Mesenchymal stem cell (in vitro differentiated cells and primary cell): Measurements from ENCODE around the gene RGS19.

ENCODE experiments used
- DNase-seq: peaks from one replicate; pipeline ENCODE4 v3.0.0-alpha.2; 2013
- H2AFZ ChIP-seq: one replicate; pipeline ENCODE4 v1.6.1; 2013; ENCODE audit warnings: low read depth, mild to moderate bottlenecking, control low read depth, inconsistent platforms, low read length, moderate library complexity
- H2AK5ac ChIP-seq: 2 replicates; pipeline ENCODE4 v1.6.1; 2013; ENCODE audit warnings: low read length, moderate library complexity, mild to moderate bottlenecking, inconsistent platforms; ENCODE audit not compliant: severe bottlenecking
- H2BK120ac ChIP-seq: one replicate; pipeline ENCODE4 v1.6.1; 2013; ENCODE audit warnings: low read depth, mild to moderate bottlenecking, inconsistent platforms, low read length, moderate library complexity
- H2BK12ac ChIP-seq, 2 experiments: one replicate each; pipeline ENCODE4 v1.6.1; 2013; ENCODE audit warnings: inconsistent platforms in 2 of 2, low read length in 2 of 2, mild to moderate bottlenecking in 2 of 2, moderate library complexity in 2 of 2, control low read depth in 1 of 2
- H2BK15ac ChIP-seq: one replicate; pipeline ENCODE4 v1.6.1; 2013; ENCODE audit warnings: mild to moderate bottlenecking, low read depth, inconsistent platforms; ENCODE audit not compliant: poor library complexity, severe bottlenecking
- H2BK5ac ChIP-seq: 2 replicates; pipeline ENCODE4 v1.6.1; 2013; ENCODE audit warnings: low read depth, mild to moderate bottlenecking, low read length, control low read depth, inconsistent platforms; ENCODE audit not compliant: poor library complexity, severe bottlenecking
- H3K14ac ChIP-seq, 2 experiments: one replicate each; pipeline ENCODE4 v1.6.1; 2013; ENCODE audit warnings: inconsistent platforms in 2 of 2, low read length in 2 of 2, control low read depth in 1 of 2, mild to moderate bottlenecking in 1 of 2, moderate library complexity in 1 of 2
- H3K18ac ChIP-seq, 2 experiments: one replicate each; pipeline ENCODE4 v1.6.1; 2013; ENCODE audit warnings: inconsistent platforms in 2 of 2, low read length in 2 of 2, control low read depth in 1 of 2, low read depth in 1 of 2, mild to moderate bottlenecking in 1 of 2
- H3K23ac ChIP-seq, 2 experiments: one replicate each; pipeline ENCODE4 v1.6.1; 2013; ENCODE audit warnings: inconsistent platforms in 2 of 2, low read length in 2 of 2, mild to moderate bottlenecking in 2 of 2, moderate library complexity in 2 of 2, control low read depth in 1 of 2
- H3K27ac ChIP-seq: 2 replicates; pipeline ENCODE4 v1.5.1; 2013; ENCODE audit warnings: mild to moderate bottlenecking, moderate library complexity, low read length, control low read depth, inconsistent platforms; ENCODE audit not compliant: poor library complexity, severe bottlenecking
- H3K27me3 ChIP-seq, 2 experiments: 2 replicates each; pipeline versions ENCODE4 v1.6.1 to v1.7.0; 2013; ENCODE audit warnings: low read length in 2 of 2, mild to moderate bottlenecking in 2 of 2, moderate library complexity in 2 of 2, control low read depth in 1 of 2, inconsistent platforms in 1 of 2; ENCODE audit not compliant: control insufficient read depth in 1 of 2, insufficient read depth in 1 of 2
- H3K36me3 ChIP-seq, 2 experiments: 2 replicates each; pipeline versions ENCODE4 v1.6.1 to v1.7.0; 2013; ENCODE audit warnings: low read length in 2 of 2, control low read depth in 1 of 2, inconsistent platforms in 1 of 2, low read depth in 1 of 2, mild to moderate bottlenecking in 1 of 2; ENCODE audit not compliant: insufficient read depth in 2 of 2, control insufficient read depth in 1 of 2
- H3K4ac ChIP-seq, 2 experiments: one replicate each; pipeline ENCODE4 v1.6.1; 2013; ENCODE audit warnings: inconsistent platforms in 2 of 2, low read length in 2 of 2, mild to moderate bottlenecking in 2 of 2, moderate library complexity in 2 of 2, control low read depth in 1 of 2, low read depth in 1 of 2
- H3K4me1 ChIP-seq: 2 replicates; pipeline ENCODE4 v1.6.1; 2013; ENCODE audit warnings: low read depth, low read length, control low read depth; ENCODE audit not compliant: control insufficient read depth, insufficient read depth
- H3K4me2 ChIP-seq: 2 replicates; pipeline ENCODE4 v1.6.1; 2013; ENCODE audit warnings: low read length, mild to moderate bottlenecking, inconsistent platforms; ENCODE audit not compliant: poor library complexity, severe bottlenecking
- H3K4me3 ChIP-seq, 2 experiments: 2 replicates each; pipeline versions ENCODE4 v1.5.1 to v1.7.0; 2013; ENCODE audit warnings: low read length in 2 of 2, mild to moderate bottlenecking in 2 of 2, control low read depth in 1 of 2, low read depth in 1 of 2; ENCODE audit not compliant: insufficient read depth in 1 of 2
- H3K79me1 ChIP-seq: replicated peaks from 2 replicates; pipeline ENCODE4 v1.6.1; 2013; ENCODE audit warnings: mild to moderate bottlenecking, control low read depth, low read length, inconsistent platforms; ENCODE audit not compliant: poor library complexity, severe bottlenecking
- H3K9ac ChIP-seq: 2 replicates; pipeline ENCODE4 v1.7.0; 2013; ENCODE audit warnings: mild to moderate bottlenecking, low read length, moderate library complexity
- H3K9me3 ChIP-seq: 2 replicates; pipeline ENCODE4 v1.7.0; 2013; ENCODE audit warnings: mild to moderate bottlenecking, low read length; ENCODE audit not compliant: control insufficient read depth
- H4K8ac ChIP-seq: one replicate; pipeline ENCODE4 v1.6.1; 2013; ENCODE audit warnings: inconsistent platforms, mild to moderate bottlenecking, low read length, moderate library complexity
- H4K91ac ChIP-seq: one replicate; pipeline ENCODE4 v1.6.1; 2013; ENCODE audit warnings: mild to moderate bottlenecking, low read length, inconsistent platforms
- WGBS: methylation state at CpG from one replicate; pipeline ENCODE4 v1.1.7; 2013; ENCODE audit warnings: mixed read lengths; 5-methylcytosine and 5-hydroxymethylcytosine counted together

The RGS19 gene

DNA sequence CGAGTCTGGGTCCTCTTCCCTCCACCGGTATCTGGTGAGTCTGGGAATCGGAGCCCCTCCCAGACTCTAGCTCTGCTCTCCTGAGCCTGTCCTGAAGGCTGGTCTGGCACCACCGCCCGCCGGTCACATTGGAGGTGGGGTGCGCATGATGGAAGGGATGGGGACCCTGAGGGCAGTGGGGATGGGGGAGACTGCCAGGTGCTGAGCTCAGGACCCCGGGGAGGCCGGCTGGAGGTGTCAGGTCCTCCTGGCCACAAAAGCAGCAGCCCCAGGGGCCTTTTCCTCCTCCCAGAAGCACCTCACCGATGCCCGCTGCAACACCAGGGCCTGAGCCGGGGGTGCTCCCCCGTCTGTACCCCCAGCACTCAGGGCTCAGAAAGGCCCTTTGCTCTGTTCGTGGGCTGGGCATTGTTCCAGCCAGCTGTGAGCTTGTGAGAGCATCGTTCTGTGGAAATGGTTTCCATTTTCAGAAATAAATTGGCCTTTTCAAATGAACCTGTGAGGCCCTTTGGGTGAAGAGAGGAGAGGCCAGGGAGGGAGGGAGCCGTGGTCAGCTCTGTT, 30.6 kb upstream of the RGS19 start:
- Histone ChIP-seq H2AK5ac (no peak overlapping the region), H2BK120ac (no peak overlapping the region), H4K8ac (no peak overlapping the region), H3K4me1 (no peaks in the 10 kb centered on the region), H3K79me1 (no peaks in the 10 kb centered on the region), H3K36me3 (no peaks in the 10 kb centered on the region), H4K91ac (no peak overlapping the region), H2BK12ac (no peak overlapping the region), H3K23ac (no peak overlapping the region), H3K9me3 (no peaks in the 10 kb centered on the region), H2BK5ac (no peak overlapping the region), H3K27me3 (peaks cover 43 to 80% of the 10 kb centered on the region in 2 experiments), H3K9ac (no peak overlapping the region), H3K4ac (no peak overlapping the region), H3K4me3 (no peak overlapping the region), H3K18ac (no peak overlapping the region), H3K4me2 (no peak overlapping the region), H2BK15ac (no peak overlapping the region), H3K14ac (no peak overlapping the region), H3K27ac (no peak overlapping the region), H2AFZ (no peak overlapping the region)
- WGBS = 83% methylated on average over 16 of the region's 16 CpGs
- no peak for DNase-seq

DNA sequence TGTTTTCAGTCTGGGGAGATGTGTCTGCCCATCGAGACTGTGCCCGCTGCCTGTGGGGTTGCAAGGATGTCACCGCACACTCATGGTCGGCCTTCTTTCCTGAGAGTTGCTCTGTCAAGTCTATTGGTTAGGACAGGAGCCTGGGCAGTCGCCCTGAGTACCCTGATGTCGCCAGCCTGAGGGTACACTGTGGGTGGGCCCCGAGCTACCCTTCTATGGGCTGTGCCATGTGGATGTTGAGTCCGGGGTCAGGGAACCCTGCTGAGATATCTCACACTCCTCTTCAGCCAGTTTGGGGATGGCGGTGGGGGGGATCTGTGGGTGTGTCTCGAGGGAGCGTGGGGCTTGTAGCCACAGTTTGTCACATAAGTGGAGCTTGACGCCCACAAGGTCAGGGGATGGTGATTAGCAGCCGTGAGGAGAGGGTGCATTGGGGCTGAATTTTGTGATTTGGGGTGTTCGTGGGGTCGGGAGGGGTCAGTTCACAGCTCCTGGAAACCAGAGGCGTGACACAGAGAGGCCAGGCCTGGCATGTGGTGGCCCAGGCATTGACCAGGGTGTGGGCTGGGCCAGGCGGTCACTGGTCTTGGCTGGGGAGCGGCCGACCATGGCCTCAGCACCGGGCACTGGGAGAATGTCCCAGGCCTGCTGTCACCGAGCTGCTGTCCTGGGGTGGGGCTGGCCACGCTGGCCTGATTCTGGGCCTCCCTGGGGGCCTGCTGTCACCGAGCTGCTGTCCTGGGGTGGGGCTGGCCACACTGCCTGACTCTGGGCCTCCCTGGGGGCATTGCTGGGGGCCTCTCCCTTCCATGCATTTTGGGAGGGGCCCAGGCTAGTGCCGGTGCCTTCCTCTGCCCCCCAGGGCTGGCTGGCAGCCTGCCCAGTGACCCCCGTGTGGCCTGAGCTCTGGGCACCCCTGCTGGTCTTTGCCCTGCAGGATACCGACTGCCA, 29.7 kb upstream of the RGS19 start:
- no peak overlapping the region for H2BK120ac ChIP-seq
- H3K4me2 ChIP-seq = no peak overlapping the region
- peaks cover 5% of the 10 kb centered on the region for H3K4me1 ChIP-seq
- H2AFZ ChIP-seq = no peak overlapping the region
- no peak overlapping the region for H4K8ac ChIP-seq
- no peaks in the 10 kb centered on the region for H3K79me1 ChIP-seq
- H3K9ac ChIP-seq = no peak overlapping the region
- no peak overlapping the region for H2BK15ac ChIP-seq
- no peak overlapping the region for H2BK12ac ChIP-seq
- 81% methylated on average over 26 of the region's 26 CpGs for WGBS
- no peak overlapping the region for H3K4me3 ChIP-seq
- H3K36me3 ChIP-seq = no peaks in the 10 kb centered on the region
- no peak for DNase-seq
- H3K4ac ChIP-seq = no peak overlapping the region
- H2BK5ac ChIP-seq = no peak overlapping the region
- no peak overlapping the region for H3K14ac ChIP-seq
- no peak overlapping the region for H3K27ac ChIP-seq
- H3K18ac ChIP-seq = no peak overlapping the region
- no peak overlapping the region for H4K91ac ChIP-seq
- peaks cover 37 to 74% of the 10 kb centered on the region in 2 experiments for H3K27me3 ChIP-seq
- H2AK5ac ChIP-seq = no peak overlapping the region
- no peak overlapping the region for H3K23ac ChIP-seq
- H3K9me3 ChIP-seq = no peaks in the 10 kb centered on the region

DNA sequence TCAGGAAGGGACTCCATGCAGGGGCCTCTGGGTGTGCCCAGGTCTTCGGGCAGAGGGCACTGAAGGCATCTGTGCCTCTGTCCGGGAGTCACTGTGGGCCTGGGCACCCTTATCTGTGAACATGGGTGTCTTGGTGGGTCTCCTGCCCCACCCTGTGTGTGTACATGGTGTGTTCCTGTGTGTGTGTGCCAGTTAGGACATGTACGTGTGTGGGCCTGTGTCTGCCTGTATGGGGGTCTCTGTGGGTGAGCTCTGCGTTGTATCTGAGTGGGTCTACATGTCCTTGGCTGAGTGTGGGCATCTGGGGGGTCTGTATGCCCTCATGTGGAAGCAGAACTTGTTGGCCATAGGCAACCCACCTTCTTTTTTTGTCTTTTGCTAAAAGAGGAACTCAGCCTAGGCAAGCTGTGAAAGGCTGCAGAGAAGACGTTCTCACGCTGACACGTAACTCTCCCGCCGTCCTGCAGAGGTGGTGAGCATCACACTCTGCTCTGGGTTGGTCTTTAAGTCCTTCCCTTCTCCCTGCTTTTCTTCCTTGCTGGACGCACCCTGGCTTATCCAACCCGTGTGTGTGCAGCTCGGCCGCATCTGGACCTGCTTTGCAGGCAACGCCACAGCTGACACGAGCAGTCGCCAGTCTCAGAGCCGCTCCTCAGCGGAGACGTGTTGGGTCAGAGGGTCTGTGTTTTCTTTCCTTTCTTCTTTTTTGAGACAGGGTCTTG, 28.6 kb upstream of the RGS19 start:
- H3K18ac ChIP-seq = no peak overlapping the region
- H3K36me3 ChIP-seq = no peaks in the 10 kb centered on the region
- no peak overlapping the region for H3K9ac ChIP-seq
- H2BK5ac ChIP-seq = no peak overlapping the region
- no peak overlapping the region for H2BK15ac ChIP-seq
- peaks cover 8% of the 10 kb centered on the region for H3K4me1 ChIP-seq
- no peak overlapping the region for H3K4me2 ChIP-seq
- no peak overlapping the region for H2BK120ac ChIP-seq
- no peaks in the 10 kb centered on the region for H3K9me3 ChIP-seq
- H4K8ac ChIP-seq = no peak overlapping the region
- H3K4ac ChIP-seq = no peak overlapping the region
- peaks cover 44 to 74% of the 10 kb centered on the region in 2 experiments for H3K27me3 ChIP-seq
- no peak overlapping the region for H2AFZ ChIP-seq
- no peak overlapping the region for H2AK5ac ChIP-seq
- no peak for DNase-seq
- H2BK12ac ChIP-seq = no peak overlapping the region
- H3K27ac ChIP-seq = no peak overlapping the region
- H3K14ac ChIP-seq = no peak overlapping the region
- H3K4me3 ChIP-seq = no peak overlapping the region
- no peaks in the 10 kb centered on the region for H3K79me1 ChIP-seq
- H3K23ac ChIP-seq = peak overlapping the region in 1 of 2 experiments; percentile 42
- WGBS = 82% methylated on average over 19 of the region's 19 CpGs
- H4K91ac ChIP-seq = no peak overlapping the region
